Measurements from ENCODE around the gene SORT1.

- TF ChIP-seq MAX (IDR thresholded peaks at IDR 0.05) (no peak), CTCF (IDR thresholded peaks at IDR 0.05; ENCODE audit: low read depth, low read length, missing input control) (no peak), GABPA (IDR thresholded peaks at IDR 0.05 in 1 of 2, conservative IDR thresholded peaks at IDR 0.05 in 1 of 2) (no peak), RAD21 (IDR thresholded peaks at IDR 0.05) (no peak), EGR1 (IDR thresholded peaks at IDR 0.05; ENCODE audit: low read depth in 2 of 2) (no peak), SP1 (IDR thresholded peaks at IDR 0.05) (no peak), REST (IDR thresholded peaks at IDR 0.05) (no peak)
Observed at GRCh38 chr1:109263234-109263596, 134.5 kb downstream of the SORT1 start.

All from liver (tissue), 3 donors.